Measurements from ENCODE around the gene REC114.

REC114 gene

DNA sequence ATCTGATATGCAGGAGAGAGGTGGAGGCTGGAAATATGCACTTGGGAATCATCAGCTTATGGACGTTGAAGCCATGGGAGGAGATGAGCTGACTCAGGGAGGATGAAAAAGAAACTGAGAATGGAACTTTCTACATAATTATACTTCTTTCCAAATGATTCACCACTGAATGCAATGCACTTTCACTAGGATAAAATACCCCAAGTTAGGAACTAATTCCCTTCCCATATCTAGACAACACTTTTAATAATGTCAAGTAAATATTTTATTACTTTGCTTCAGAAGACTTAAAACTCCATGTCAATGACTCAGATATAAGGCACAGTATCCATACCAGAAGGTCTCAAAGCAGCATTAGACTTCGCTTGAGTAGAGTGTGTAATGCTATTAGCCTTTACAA is 166.0 kb downstream of the REC114 start:
- no peak for DNase-seq
